Activated naive CD4-positive, alpha-beta T cell treated with anti-CD3 and anti-CD28 coated beads for 36 hours (primary cell): Measurements from ENCODE around the gene REM2. TPM values are rescaled to one million over a fixed set of nuclear protein-coding genes. Genes with fewer than 3 reads are reported as not detected.

ENCODE experiments used
- CTCF ChIA-PET: fragments of 350-600 bp; sonication (Branson Sonifier 250); formaldehyde crosslinking; loops from one replicate; lab custom pipeline; 2021; ENCODE audit warnings: antibody characterized with exemption; lab: Charles Lee
- DNase-seq: peaks from one replicate; pipeline ENCODE4 v3.0.0-alpha.2; 2020
- H3K27ac Mint-ChIP-seq: one replicate; pipeline ENCODE4 v1.8.0; 2021; ENCODE audit warnings: mild to moderate bottlenecking, mixed read lengths
- H3K27me3 Mint-ChIP-seq: one replicate; pipeline ENCODE4 v1.8.0; 2021; ENCODE audit warnings: low read depth, mixed read lengths
- H3K36me3 Mint-ChIP-seq: one replicate; pipeline ENCODE4 v1.8.0; 2021; ENCODE audit warnings: low read depth, mixed read lengths
- H3K4me1 Mint-ChIP-seq: one replicate; pipeline ENCODE4 v1.8.0; 2021; ENCODE audit warnings: low read depth, mixed read lengths
- H3K4me3 Mint-ChIP-seq: one replicate; pipeline ENCODE4 v1.8.0; 2021; ENCODE audit warnings: mild to moderate bottlenecking, moderate library complexity, mixed read lengths
- H3K9me3 Mint-ChIP-seq: one replicate; pipeline ENCODE4 v1.8.0; 2021; ENCODE audit warnings: mixed read lengths
- intact Hi-C: fragments of 100-400 bp; cut with micrococcal nuclease; formaldehyde crosslinking; loops from one replicate; pipeline ENCODE4 v1.15.1; 2023
- total RNA-seq, 2 experiments: library from RNA; stranded (reverse); gene quantifications; one replicate each; pipeline ENCODE4 v1.2.3, GENCODE V29; 2021

REM2 gene
- total RNA-seq, 2 experiments from 2014 or later = 0.69 to 0.74 TPM

- Mint-ChIP-seq H3K4me1 (peaks cover 2% of the 10 kb centered on the region), H3K4me3 (no peak overlapping the region)
Measured at GRCh38 chr14:22843123-22843925, 39.7 kb upstream of the REM2 start.

GRCh38 chr14:22844221-22845102 is 38.6 kb upstream of the REM2 start:
- H3K4me3 Mint-ChIP-seq = no peak overlapping the region
- no peak for DNase-seq
- intact Hi-C loops = no loop called here
- peaks cover 6% of the 10 kb centered on the region for H3K27me3 Mint-ChIP-seq
- CTCF ChIA-PET = interaction anchor here (0.6 to 2.8 kb wide), 4 partner anchors 9 to 33 kb away, joined by 3 to 20 read pairs (median 4); no protein-coding TSS in a partner anchor
- H3K9me3 Mint-ChIP-seq = no peaks in the 10 kb centered on the region
- H3K27ac Mint-ChIP-seq = no peak overlapping the region
- H3K36me3 Mint-ChIP-seq = no peaks in the 10 kb centered on the region
- H3K4me1 Mint-ChIP-seq = no peaks in the 10 kb centered on the region

More at GRCh38 chr14:22843123-22843925, 39.7 kb upstream of the REM2 start:
- Mint-ChIP-seq H3K27ac (no peak overlapping the region), H3K27me3 (peaks cover 6% of the 10 kb centered on the region), H3K36me3 (no peaks in the 10 kb centered on the region), H3K9me3 (no peaks in the 10 kb centered on the region)
- CTCF ChIA-PET = interaction anchor here (2.8 kb wide), 1 partner anchor 10 kb away, joined by 20 read pairs; no protein-coding TSS in a partner anchor
- no peak for DNase-seq
- intact Hi-C loops = no loop called here

GRCh38 chr14:22845103-22845394 is 38.0 kb upstream of the REM2 start:
- no peak overlapping the region for H3K27ac Mint-ChIP-seq
- CTCF ChIA-PET = interaction anchor here (0.6 to 2.8 kb wide), 4 partner anchors 9 to 34 kb away, joined by 3 to 20 read pairs (median 4); no protein-coding TSS in a partner anchor
- H3K4me1 Mint-ChIP-seq = no peaks in the 10 kb centered on the region
- H3K36me3 Mint-ChIP-seq = no peaks in the 10 kb centered on the region
- peaks cover 3% of the 10 kb centered on the region for H3K27me3 Mint-ChIP-seq
- H3K9me3 Mint-ChIP-seq = no peaks in the 10 kb centered on the region
- DNase-seq = no peak
- no peak overlapping the region for H3K4me3 Mint-ChIP-seq
- intact Hi-C loops = no loop called here

GRCh38 chr14:22845821-22846625 is 37.0 kb upstream of the REM2 start:
- H3K4me3 Mint-ChIP-seq = no peak overlapping the region
- H3K27ac Mint-ChIP-seq = no peak overlapping the region
- intact Hi-C loops = no loop called here
- DNase-seq = no peak
- H3K27me3 Mint-ChIP-seq = peaks cover 3% of the 10 kb centered on the region
- H3K36me3 Mint-ChIP-seq = no peaks in the 10 kb centered on the region
- no peaks in the 10 kb centered on the region for H3K9me3 Mint-ChIP-seq
- no peaks in the 10 kb centered on the region for H3K4me1 Mint-ChIP-seq
- CTCF ChIA-PET = interaction anchor here (10.1 to 15.0 kb wide), 2 partner anchors 9 to 24 kb away, joined by 105 to 212 read pairs; partner anchors contain the start of gene MMP14

GRCh38 chr14:22846811-22847307 is 36.2 kb upstream of the REM2 start:
- Mint-ChIP-seq H3K4me3 (no peak overlapping the region), H3K27me3 (peaks cover 3% of the 10 kb centered on the region), H3K9me3 (no peaks in the 10 kb centered on the region), H3K27ac (no peak overlapping the region), H3K4me1 (no peaks in the 10 kb centered on the region), H3K36me3 (no peaks in the 10 kb centered on the region)
- intact Hi-C loops = no loop called here
- CTCF ChIA-PET = interaction anchor here (2.2 to 15.0 kb wide), 3 partner anchors 10 to 277 kb away, joined by 10 to 212 read pairs (median 105); partner anchors contain the start of gene MMP14
- no peak for DNase-seq

GRCh38 chr14:22847661-22848341 is 35.2 kb upstream of the REM2 start:
- Mint-ChIP-seq H3K27ac (no peak overlapping the region), H3K27me3 (peaks cover 3% of the 10 kb centered on the region), H3K9me3 (no peaks in the 10 kb centered on the region), H3K4me3 (no peak overlapping the region), H3K4me1 (peaks cover 2% of the 10 kb centered on the region), H3K36me3 (no peaks in the 10 kb centered on the region)
- intact Hi-C loops = no loop called here
- DNase-seq = no peak
- CTCF ChIA-PET = interaction anchor here (0.6 to 15.0 kb wide), 4 partner anchors 11 to 278 kb away, joined by 3 to 212 read pairs (median 58); partner anchors contain the start of gene MMP14

GRCh38 chr14:22848351-22849164 is 34.5 kb upstream of the REM2 start:
- intact Hi-C loops = no loop called here
- Mint-ChIP-seq H3K27ac (no peak overlapping the region), H3K4me1 (peaks cover 8% of the 10 kb centered on the region)

GRCh38 chr14:22849212-22849819 is 33.7 kb upstream of the REM2 start:
- no peak for DNase-seq
- CTCF ChIA-PET = interaction anchor here (1.0 to 15.0 kb wide), 7 partner anchors 13 to 293 kb away, joined by 3 to 212 read pairs (median 3); partner anchors contain the start of gene MMP14
- H3K4me3 Mint-ChIP-seq = no peak overlapping the region
- no peaks in the 10 kb centered on the region for H3K9me3 Mint-ChIP-seq
- H3K36me3 Mint-ChIP-seq = no peaks in the 10 kb centered on the region
- intact Hi-C loops = no loop called here
- peaks cover 3% of the 10 kb centered on the region for H3K27me3 Mint-ChIP-seq
- no peak overlapping the region for H3K27ac Mint-ChIP-seq
- peaks cover 10% of the 10 kb centered on the region for H3K4me1 Mint-ChIP-seq

More at GRCh38 chr14:22848351-22849164, 34.5 kb upstream of the REM2 start:
- CTCF ChIA-PET = interaction anchor here (1.5 to 15.0 kb wide), 4 partner anchors 12 to 292 kb away, joined by 3 to 212 read pairs (median 58); partner anchors contain the start of gene MMP14
- no peaks in the 10 kb centered on the region for H3K36me3 Mint-ChIP-seq
- no peak for DNase-seq
- no peaks in the 10 kb centered on the region for H3K9me3 Mint-ChIP-seq
- H3K4me3 Mint-ChIP-seq = no peak overlapping the region
- H3K27me3 Mint-ChIP-seq = peaks cover 3% of the 10 kb centered on the region

GRCh38 chr14:22850944-22851764 is 31.9 kb upstream of the REM2 start:
- Mint-ChIP-seq H3K27me3 (no peaks in the 10 kb centered on the region), H3K36me3 (no peaks in the 10 kb centered on the region), H3K9me3 (no peaks in the 10 kb centered on the region), H3K27ac (no peak overlapping the region), H3K4me3 (no peak overlapping the region), H3K4me1 (peaks cover 16% of the 10 kb centered on the region)
- CTCF ChIA-PET = interaction anchor here (0.5 to 15.0 kb wide), 15 partner anchors 9 to 933 kb away, joined by 3 to 212 read pairs (median 6); partner anchors contain the start of genes MMP14 and MRPL52
- DNase-seq = peak; percentile 27
- intact Hi-C loops = loop anchor here (10.0 kb wide), 5 partner anchors 626 to 986 kb away; no protein-coding TSS in a partner anchor
